GM21723 (cell line): ENCODE measurements around the gene RCAN2.
A peak's percentile ranks its signal among the peaks of the same experiment; 100 is the strongest.
"Not testable (repeated sequence)": the region's sequence is repeated elsewhere in the genome, so short reads cannot be mapped to it uniquely, and the experiment has no call there.

ENCODE experiments used
- ATAC-seq: cut with Tn5 transposase; IDR thresholded peaks from one replicate; pipeline ENCODE4 v1.9.1; 2021; ENCODE audit warnings: mild to moderate bottlenecking, moderate library complexity; ENCODE audit not compliant: unreplicated experiment

Gene RCAN2

GRCh38 chr6:46340246-46340645 lies 151.0 kb downstream of the RCAN2 start:
- no peak for ATAC-seq

- ATAC-seq = peak; percentile 92
Observed at GRCh38 chr6:46338131-46338530, 153.1 kb downstream of the RCAN2 start.

GRCh38 chr6:46334442-46334841 lies 156.8 kb downstream of the RCAN2 start:
- ATAC-seq = no peak

- ATAC-seq = no peak
Observed at GRCh38 chr6:46333481-46333880, 157.8 kb downstream of the RCAN2 start.

GRCh38 chr6:46332448-46332847 lies 158.8 kb downstream of the RCAN2 start:
- not testable (repeated sequence) for ATAC-seq

- no peak for ATAC-seq
Observed at GRCh38 chr6:46331461-46331860, 159.8 kb downstream of the RCAN2 start.

- no peak for ATAC-seq
Observed at GRCh38 chr6:46329568-46329967, 161.7 kb downstream of the RCAN2 start.

GRCh38 chr6:46327779-46328178 lies 163.5 kb downstream of the RCAN2 start:
- no peak for ATAC-seq

GRCh38 chr6:46325561-46326530 lies 165.4 kb downstream of the RCAN2 start:
- ATAC-seq = no peak

GRCh38 chr6:46324706-46325105 lies 166.5 kb downstream of the RCAN2 start:
- no peak for ATAC-seq

GRCh38 chr6:46323966-46324622 lies 167.2 kb downstream of the RCAN2 start:
- no peak for ATAC-seq

GRCh38 chr6:46323312-46323965 lies 167.8 kb downstream of the RCAN2 start:
- no peak for ATAC-seq

- no peak for ATAC-seq
Observed at GRCh38 chr6:46320505-46320904, 170.7 kb downstream of the RCAN2 start.

- no peak for ATAC-seq
Observed at GRCh38 chr6:46315589-46315988, 175.7 kb downstream of the RCAN2 start.

GRCh38 chr6:46312654-46313053 lies 178.6 kb downstream of the RCAN2 start:
- ATAC-seq = no peak

- ATAC-seq = no peak
Observed at GRCh38 chr6:46310196-46310595, 181.1 kb downstream of the RCAN2 start.

- ATAC-seq = no peak
Observed at GRCh38 chr6:46306431-46306830, 184.8 kb downstream of the RCAN2 start.

- no peak for ATAC-seq
Observed at GRCh38 chr6:46305833-46306232, 185.4 kb downstream of the RCAN2 start.

GRCh38 chr6:46305236-46305635 lies 186.0 kb downstream of the RCAN2 start:
- no peak for ATAC-seq

GRCh38 chr6:46302816-46303215 lies 188.4 kb downstream of the RCAN2 start:
- ATAC-seq = no peak

- ATAC-seq = no peak
Observed at GRCh38 chr6:46302176-46302575, 189.1 kb downstream of the RCAN2 start.

- ATAC-seq = no peak
Observed at GRCh38 chr6:46299253-46299652, 192.0 kb downstream of the RCAN2 start.
